PC-9 (cell line): Measurements from ENCODE around the gene EIF3I.

Experiments
- CTCF ChIP-seq: fragments of 200-600 bp; sonication (generic); conservative IDR thresholded peaks from 2 replicates; pipeline ENCODE4 v1.6.1; 2017; ENCODE audit warnings: mixed run types, antibody characterized with exemption, mild to moderate bottlenecking, moderate library complexity
- EZH2 ChIP-seq: fragments of 200-600 bp; sonication (generic); IDR thresholded peaks from 2 replicates; pipeline ENCODE4 v1.8.0; 2017; ENCODE audit warnings: antibody characterized with exemption, low read depth

GRCh38 chr1:32197837-32198236 is 24.4 kb upstream of the EIF3I start:
- no peak for TF ChIP-seq CTCF
- no peak for TF ChIP-seq EZH2
